NT2/D1 (cell line): Measurements from ENCODE around the gene INKA1.

Experiments
- YY1 ChIP-seq: IDR thresholded peaks from 2 replicates; pipeline ENCODE4 v1.6.1; 2011; ENCODE audit not compliant: insufficient read length, insufficient read depth
- ZNF274 ChIP-seq: IDR thresholded peaks from 2 replicates; pipeline ENCODE4 v1.6.1; 2011; ENCODE audit warnings: mild to moderate bottlenecking, low read depth, low read length

DNA sequence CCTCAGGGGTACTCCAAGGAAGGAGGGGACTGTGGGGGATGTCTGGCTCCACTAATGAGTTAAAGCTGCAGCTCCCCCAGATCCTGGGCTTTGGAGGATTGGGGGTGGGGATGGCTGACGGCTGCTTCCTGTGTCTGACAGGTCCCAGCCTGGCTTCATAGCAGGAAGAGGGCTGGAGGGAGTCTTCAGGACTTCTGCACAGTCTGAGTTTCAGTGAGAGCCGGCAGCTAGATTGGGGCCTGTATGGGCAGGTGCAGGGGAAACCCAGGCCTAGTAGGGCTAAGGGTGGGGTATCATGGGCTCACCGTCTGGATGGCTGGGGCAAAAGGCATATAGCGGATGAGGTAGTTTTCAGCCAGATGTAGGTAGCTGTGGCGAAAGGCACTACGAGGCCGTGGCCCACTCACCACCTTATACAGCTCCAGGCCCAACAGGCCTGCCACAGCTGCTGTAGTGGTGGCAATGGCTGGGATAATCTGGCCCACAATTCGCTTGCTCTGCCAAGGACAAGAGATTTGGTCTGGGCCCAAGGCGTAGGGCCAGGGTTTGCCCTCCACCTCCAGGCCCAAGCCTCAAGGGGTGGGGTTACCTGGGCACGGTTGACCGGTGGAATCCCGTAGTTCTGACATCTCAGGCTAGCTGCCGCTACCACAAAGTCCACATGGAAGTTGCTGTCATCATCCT, 4.5 kb downstream of the INKA1 start:
- TF ChIP-seq YY1, result no peak
- no peak for TF ChIP-seq ZNF274
